Activated naive CD4-positive, alpha-beta T cell treated with anti-CD3 and anti-CD28 coated beads, Interleukin-2, amount 50 U/mL, for 72 hours (primary cell): ENCODE data around the gene RAP1GAP2. TPM values are rescaled to one million over a fixed set of nuclear protein-coding genes. Genes with fewer than 3 reads are reported as not detected.
A peak's percentile ranks its signal among the peaks of the same experiment; 100 is the strongest.
"Not testable (repeated sequence)": the region's sequence is repeated elsewhere in the genome, so short reads cannot be mapped to it uniquely, and the experiment has no call there.

ENCODE experiments used
- ATAC-seq, 2 donors: fragments of 150-1000 bp; cut with Tn5 transposase; 2 replicates each; pipeline ENCODE4 v1.10.0; 2021; ENCODE audit warnings: mild to moderate bottlenecking in 2 of 2, moderate library complexity in 2 of 2
- DNase-seq, 2 donors: peaks; one replicate each; pipeline ENCODE4 v3.0.0; 2021 to 2022; ENCODE audit warnings: low spot score in 2 of 2
- H3K27ac Mint-ChIP-seq, 2 donors: one replicate each; pipeline ENCODE4 v1.8.0; 2022; ENCODE audit warnings: mild to moderate bottlenecking in 2 of 2, mixed read lengths in 2 of 2
- H3K36me3 Mint-ChIP-seq, 2 donors: one replicate each; pipeline ENCODE4 v1.8.0; 2022; ENCODE audit warnings: mixed read lengths in 2 of 2
- H3K9me3 Mint-ChIP-seq, 2 donors: one replicate each; pipeline ENCODE4 v1.8.0; 2022; ENCODE audit warnings: mixed read lengths in 2 of 2
- total RNA-seq, 2 donors: library from RNA; stranded (reverse); gene quantifications; one replicate each; pipeline ENCODE4 v1.2.3, GENCODE V29; 2022

RAP1GAP2 gene
- total RNA-seq, 2 donors from 2014 or later = 0.29 to 0.50 TPM

GRCh38 chr17:3029213-3029913 lies 233.1 kb downstream of the RAP1GAP2 start:
- Mint-ChIP-seq H3K9me3 (no peaks in the 10 kb centered on the region), H3K36me3 (no peaks in the 10 kb centered on the region), H3K27ac (no peak overlapping the region)
- peak in 1 of 2 donors; percentile 13 for DNase-seq
- no peak for ATAC-seq

DNA sequence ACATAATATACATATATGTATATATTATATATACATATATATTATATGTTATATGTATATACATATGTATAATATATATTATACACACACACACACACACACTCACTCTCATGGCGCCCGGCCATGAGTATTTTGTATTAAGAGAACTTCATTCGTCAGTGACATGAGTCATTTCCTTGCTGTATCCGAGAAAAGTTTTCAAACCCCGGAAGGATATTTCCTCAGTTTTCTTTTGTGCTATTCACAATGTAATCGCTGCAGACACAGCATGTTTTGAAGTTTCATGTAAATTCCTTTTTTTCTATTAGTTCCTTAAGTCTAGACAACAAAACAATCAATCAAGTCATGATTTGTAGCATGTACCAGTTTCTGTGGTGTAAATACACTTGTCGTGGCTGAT lies 233.9 kb downstream of the RAP1GAP2 start:
- no peaks in the 10 kb centered on the region for H3K9me3 Mint-ChIP-seq
- DNase-seq (no peak), ATAC-seq (no peak)
- H3K27ac Mint-ChIP-seq = no peak overlapping the region
- no peaks in the 10 kb centered on the region for H3K36me3 Mint-ChIP-seq

- ATAC-seq, H3K9me3 Mint-ChIP-seq, H3K27ac Mint-ChIP-seq, H3K36me3 Mint-ChIP-seq: not testable (repeated sequence)
- peak in 1 of 2 donors; percentile 30 for DNase-seq
Measured at GRCh38 chr17:3030852-3031470, 234.7 kb downstream of the RAP1GAP2 start.

DNA sequence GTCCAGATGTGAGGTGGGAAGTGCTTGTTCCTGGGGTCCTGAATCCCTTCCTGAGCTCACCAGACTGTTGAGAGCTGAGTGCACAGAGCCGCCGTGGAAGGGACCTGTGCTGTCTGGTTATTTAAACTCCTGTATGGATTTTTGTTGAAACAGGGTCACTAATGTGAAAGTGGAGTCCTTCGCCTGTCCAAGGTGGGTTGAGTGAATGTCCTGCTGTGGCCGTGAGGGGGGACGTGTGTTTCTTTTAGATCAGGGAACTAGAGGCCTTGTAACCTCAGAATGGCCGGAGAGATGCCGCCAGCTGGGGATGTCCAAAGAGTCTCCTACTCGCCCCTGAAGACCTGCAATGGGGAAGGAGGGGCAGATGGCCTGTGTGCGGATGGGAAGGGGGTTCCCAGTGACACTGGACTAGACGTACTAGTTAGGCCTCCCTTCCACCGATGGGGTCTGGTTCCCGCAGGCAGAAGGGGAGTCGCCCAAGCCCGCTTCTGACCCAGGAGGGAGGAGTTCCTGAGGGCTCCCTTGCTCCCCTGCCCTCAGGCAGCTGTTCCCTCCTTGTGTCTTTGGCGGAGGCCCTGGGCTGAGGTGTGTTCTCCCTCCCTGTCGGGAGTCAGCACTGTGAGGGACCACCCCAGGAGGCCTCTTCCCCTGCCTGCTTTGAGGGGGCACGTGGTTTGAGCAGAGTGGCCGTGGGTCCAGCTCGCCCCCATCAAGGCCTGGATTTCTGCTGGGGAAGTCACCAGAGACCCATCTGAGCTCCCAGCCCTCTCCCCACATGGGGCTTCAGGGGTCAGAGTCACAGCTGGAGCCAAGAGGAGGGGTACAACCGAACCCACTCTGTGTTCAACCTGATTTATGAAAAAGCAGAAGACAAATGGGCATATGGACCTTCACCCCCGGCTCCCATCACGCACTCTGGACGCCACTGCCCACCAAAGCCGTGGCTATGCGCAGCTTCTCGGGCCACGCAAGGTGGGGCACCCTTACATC lies 236.3 kb downstream of the RAP1GAP2 start:
- Mint-ChIP-seq H3K9me3 (no peaks in the 10 kb centered on the region), H3K36me3 (no peaks in the 10 kb centered on the region), H3K27ac (no peak overlapping the region)
- ATAC-seq = no peak
- peak in 1 of 2 donors; percentile 39 for DNase-seq

GRCh38 chr17:3033248-3033640 lies 237.0 kb downstream of the RAP1GAP2 start:
- H3K9me3 Mint-ChIP-seq = no peaks in the 10 kb centered on the region
- no peaks in the 10 kb centered on the region for H3K36me3 Mint-ChIP-seq
- ATAC-seq (no peak), DNase-seq (peak in 1 of 2 donors; percentile 35)
- no peak overlapping the region for H3K27ac Mint-ChIP-seq

GRCh38 chr17:3033741-3034577 lies 237.7 kb downstream of the RAP1GAP2 start:
- Mint-ChIP-seq H3K36me3 (no peaks in the 10 kb centered on the region), H3K27ac (no peak overlapping the region), H3K9me3 (no peaks in the 10 kb centered on the region)
- DNase-seq (peak in 1 of 2 donors; percentile 44), ATAC-seq (no peak)

GRCh38 chr17:3034578-3034920 lies 238.3 kb downstream of the RAP1GAP2 start:
- no peak for ATAC-seq
- no peaks in the 10 kb centered on the region for H3K36me3 Mint-ChIP-seq
- H3K27ac Mint-ChIP-seq = no peak overlapping the region

DNA sequence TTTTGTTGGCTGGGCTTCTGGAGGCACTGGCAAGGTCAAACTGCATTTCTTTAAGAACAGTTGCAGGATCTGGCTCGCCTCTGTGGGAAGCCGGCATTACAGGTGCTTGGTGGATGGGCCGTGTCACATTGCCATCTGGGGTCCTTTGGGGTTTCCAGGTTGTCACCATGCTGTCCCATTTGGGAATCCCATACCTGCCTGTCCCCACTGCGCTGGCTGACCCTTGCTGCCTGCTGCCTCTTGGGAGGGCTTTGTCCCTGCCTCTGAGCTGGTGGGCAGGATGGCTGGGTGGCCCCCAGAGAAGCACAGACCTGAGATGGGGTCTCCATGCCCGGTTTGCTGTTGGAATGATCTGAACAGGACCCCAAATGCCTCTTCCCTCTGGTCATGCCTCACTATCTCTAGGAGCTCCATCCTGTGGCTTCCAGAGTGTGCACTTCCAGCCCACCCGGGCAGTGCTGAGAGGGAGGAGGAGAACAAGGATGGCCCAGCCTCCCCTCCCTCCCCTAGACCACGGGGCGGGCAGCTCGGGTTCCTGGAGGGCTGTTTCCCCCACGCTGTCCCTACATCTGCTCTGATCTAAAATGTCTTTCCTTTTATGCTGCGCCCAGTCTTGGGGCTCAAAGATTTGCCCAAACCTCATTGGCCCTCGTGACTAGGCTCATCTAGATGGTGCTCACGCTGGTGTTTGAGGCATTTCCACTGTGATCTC lies 239.2 kb downstream of the RAP1GAP2 start:
- no peak for ATAC-seq
- H3K27ac Mint-ChIP-seq = no peak overlapping the region
- DNase-seq = peak in 1 of 2 donors; percentile 46
- H3K36me3 Mint-ChIP-seq = no peaks in the 10 kb centered on the region
- H3K9me3 Mint-ChIP-seq = no peaks in the 10 kb centered on the region

More at GRCh38 chr17:3034578-3034920, 238.3 kb downstream of the RAP1GAP2 start:
- H3K9me3 Mint-ChIP-seq = no peaks in the 10 kb centered on the region
- DNase-seq = peak in 1 of 2 donors; percentile 11

- DNase-seq (peak in 1 of 2 donors; percentile 13), ATAC-seq (no peak)
- no peak overlapping the region for H3K27ac Mint-ChIP-seq
- no peaks in the 10 kb centered on the region for H3K36me3 Mint-ChIP-seq
- H3K9me3 Mint-ChIP-seq = no peaks in the 10 kb centered on the region
Measured at GRCh38 chr17:3035968-3036280, 239.7 kb downstream of the RAP1GAP2 start.

DNA sequence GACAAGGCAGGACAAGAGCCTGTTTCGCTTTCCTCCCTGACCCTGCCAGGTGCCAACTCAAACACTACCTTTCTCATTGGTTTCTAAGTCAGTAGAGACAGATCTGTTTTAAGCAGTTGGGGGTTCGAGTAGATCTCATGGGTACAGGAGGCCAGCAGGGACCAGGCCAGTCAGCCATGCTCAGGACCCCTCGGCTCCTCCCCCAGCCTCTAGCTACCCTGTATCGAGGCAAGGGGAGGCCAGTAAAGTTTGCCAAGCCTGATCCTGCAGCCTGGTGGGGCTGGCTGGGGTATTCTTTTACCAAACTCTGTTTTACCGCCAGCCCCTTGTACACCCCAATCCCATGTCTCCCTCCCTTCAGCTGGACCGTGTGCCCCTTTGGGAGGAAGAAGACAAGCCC lies 240.6 kb downstream of the RAP1GAP2 start:
- H3K27ac Mint-ChIP-seq = no peak overlapping the region
- ATAC-seq (no peak), DNase-seq (peak in 1 of 2 donors; percentile 3)
- H3K36me3 Mint-ChIP-seq = no peaks in the 10 kb centered on the region
- no peaks in the 10 kb centered on the region for H3K9me3 Mint-ChIP-seq

- H3K27ac Mint-ChIP-seq = no peak overlapping the region
Measured at GRCh38 chr17:3037259-3037658, 241.0 kb downstream of the RAP1GAP2 start.

DNA sequence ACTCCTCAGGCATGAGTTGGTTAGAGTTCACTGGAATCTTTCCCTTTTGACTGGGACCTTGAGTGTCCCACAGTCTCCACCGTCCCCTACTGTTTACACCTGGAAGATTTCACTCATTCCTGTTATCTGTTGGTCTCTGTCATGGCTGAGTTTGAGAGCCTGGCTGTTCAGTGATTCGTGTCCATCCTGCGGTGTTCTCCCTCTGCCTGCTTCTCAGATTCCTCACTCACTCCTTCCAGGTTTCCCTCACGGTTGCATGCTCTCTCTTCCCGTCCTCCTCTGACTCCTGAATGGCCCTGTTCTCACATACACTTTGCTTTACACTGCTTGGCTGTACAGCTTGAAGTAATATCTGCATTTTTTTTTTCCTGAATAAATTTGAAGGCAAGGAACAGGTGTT lies 242.7 kb downstream of the RAP1GAP2 start:
- DNase-seq = peak in 1 of 2 donors; percentile 31
- H3K27ac Mint-ChIP-seq = no peak overlapping the region
- peaks cover 0 to 6% of the 10 kb centered on the region in 2 donors for H3K36me3 Mint-ChIP-seq
- ATAC-seq = no peak
- H3K9me3 Mint-ChIP-seq = peaks cover 3 to 8% of the 10 kb centered on the region in 2 donors

More at GRCh38 chr17:3037259-3037658, 241.0 kb downstream of the RAP1GAP2 start:
- Mint-ChIP-seq H3K36me3 (no peaks in the 10 kb centered on the region), H3K9me3 (peaks cover 0 to 4% of the 10 kb centered on the region in 2 donors)
- peak in 1 of 2 donors; percentile 7 for DNase-seq
- ATAC-seq = no peak

GRCh38 chr17:3039736-3040135 lies 243.5 kb downstream of the RAP1GAP2 start:
- ATAC-seq = no peak
- no peak for DNase-seq
- Mint-ChIP-seq H3K36me3 (peaks cover 5 to 14% of the 10 kb centered on the region in 2 donors), H3K9me3 (peaks cover 9 to 14% of the 10 kb centered on the region in 2 donors), H3K27ac (no peak overlapping the region)

GRCh38 chr17:3040882-3041281 lies 244.6 kb downstream of the RAP1GAP2 start:
- peaks cover 9 to 14% of the 10 kb centered on the region in 2 donors for H3K9me3 Mint-ChIP-seq
- peaks cover 5 to 14% of the 10 kb centered on the region in 2 donors for H3K36me3 Mint-ChIP-seq
- DNase-seq (no peak), ATAC-seq (no peak)
- H3K27ac Mint-ChIP-seq = no peak overlapping the region

GRCh38 chr17:3043737-3044365 lies 247.6 kb downstream of the RAP1GAP2 start:
- peaks cover 9 to 14% of the 10 kb centered on the region in 2 donors for H3K9me3 Mint-ChIP-seq
- ATAC-seq = no peak
- peaks cover 5 to 14% of the 10 kb centered on the region in 2 donors for H3K36me3 Mint-ChIP-seq
- DNase-seq = peak in 1 of 2 donors; percentile 31
- no peak overlapping the region for H3K27ac Mint-ChIP-seq
